GM21576 (cell line): ENCODE data around the gene MANSC4.
"Not testable (repeated sequence)": the region's sequence is repeated elsewhere in the genome, so short reads cannot be mapped to it uniquely, and the experiment has no call there.

Experiments
- ATAC-seq: cut with Tn5 transposase; IDR thresholded peaks from one replicate; pipeline ENCODE4 v1.9.1; 2021; ENCODE audit warnings: mild to moderate bottlenecking, moderate library complexity; ENCODE audit not compliant: unreplicated experiment

MANSC4 gene

GRCh38 chr12:27756670-27757195 lies 23.3 kb downstream of the MANSC4 start:
- no peak for ATAC-seq

GRCh38 chr12:27754795-27755194 lies 25.2 kb downstream of the MANSC4 start:
- no peak for ATAC-seq

GRCh38 chr12:27751386-27752047 lies 28.5 kb downstream of the MANSC4 start:
- no peak for ATAC-seq

- no peak for ATAC-seq
Measured at GRCh38 chr12:27747111-27747820, 32.8 kb downstream of the MANSC4 start.

DNA sequence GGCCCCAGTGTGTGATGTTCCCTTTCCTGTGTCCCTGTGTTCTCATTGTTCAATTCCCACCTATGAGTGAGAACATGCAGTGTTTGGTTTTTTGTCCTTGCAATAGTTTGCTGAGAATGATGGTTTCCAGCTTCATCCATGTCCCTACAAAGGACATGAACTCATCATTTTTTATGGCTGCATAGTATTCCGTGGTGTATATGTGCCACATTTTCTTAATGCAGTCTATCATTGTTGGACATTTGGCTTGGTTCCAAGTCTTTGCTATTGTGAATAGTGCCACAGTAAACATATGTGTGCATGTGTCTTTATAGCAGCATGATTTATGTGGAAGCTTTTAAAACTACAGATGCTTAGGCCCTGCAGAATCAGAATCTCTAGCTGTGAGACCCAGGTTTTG lies 34.3 kb downstream of the MANSC4 start:
- not testable (repeated sequence) for ATAC-seq

DNA sequence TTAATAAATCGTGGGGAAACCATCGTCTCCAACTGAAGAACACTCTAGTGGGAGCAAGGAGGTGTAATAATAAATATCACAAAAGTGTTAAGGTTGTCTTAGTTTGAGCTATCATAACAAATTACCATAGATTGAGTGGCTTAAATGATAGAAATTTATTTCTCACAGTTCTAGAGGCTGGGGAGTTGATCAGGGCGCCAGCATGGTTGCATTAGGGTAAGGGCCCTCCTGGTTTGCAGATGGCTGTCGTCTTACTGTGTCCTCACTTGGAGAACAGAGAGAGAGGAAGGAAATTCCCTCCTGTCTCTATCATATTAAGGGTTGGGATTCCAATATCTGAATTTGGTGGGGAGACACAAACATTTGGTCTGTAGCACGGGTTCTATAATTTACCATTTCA lies 36.4 kb downstream of the MANSC4 start:
- no peak for ATAC-seq

DNA sequence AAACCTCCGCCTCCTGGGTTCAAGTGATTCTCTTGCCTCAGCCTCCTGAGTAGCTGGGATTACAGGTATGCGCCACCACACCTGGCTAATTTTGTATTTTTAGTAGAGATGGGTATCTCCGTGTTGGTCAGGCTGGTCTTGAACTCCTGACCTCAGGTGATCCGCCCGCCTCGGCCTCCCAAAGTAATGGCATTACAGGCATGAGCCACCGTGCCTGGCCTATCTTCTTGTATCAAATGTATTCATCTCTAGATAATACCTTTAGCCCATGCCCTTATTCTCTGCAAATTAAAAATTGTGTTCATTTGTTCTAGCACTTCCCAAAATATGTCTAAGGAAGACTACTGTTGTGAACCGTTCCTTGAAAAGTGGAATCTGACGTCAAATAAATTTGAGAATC lies 45.7 kb downstream of the MANSC4 start:
- ATAC-seq, result not testable (repeated sequence)

- ATAC-seq, result no peak
Measured at GRCh38 chr12:27733791-27734190, 46.2 kb downstream of the MANSC4 start.

DNA sequence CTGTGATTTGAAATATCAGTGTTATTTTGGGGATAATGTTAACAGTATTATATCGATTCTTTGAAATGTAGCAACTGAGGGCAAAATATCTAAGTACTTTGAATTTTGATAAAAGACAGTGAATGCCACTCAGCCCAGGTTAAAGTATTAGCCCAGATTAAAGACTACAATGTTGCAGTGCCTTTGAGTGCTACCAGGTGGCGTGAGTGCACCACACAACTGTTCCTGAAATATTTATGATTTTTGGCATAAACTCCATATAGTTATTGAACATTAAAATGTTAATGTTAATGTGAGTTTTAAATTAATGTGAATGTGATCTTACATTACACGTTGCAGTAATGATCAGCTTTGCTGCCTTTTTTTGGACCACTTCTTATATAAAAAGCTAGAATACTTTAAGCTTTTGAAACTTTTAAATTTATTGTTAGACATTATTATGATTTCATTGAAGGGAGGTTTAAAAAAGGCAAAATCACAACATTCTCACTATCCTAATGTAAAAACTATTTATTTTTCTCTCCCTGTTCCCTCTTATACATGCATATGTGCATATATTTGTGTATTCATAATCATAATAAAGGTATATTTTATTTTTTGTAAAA lies 46.9 kb downstream of the MANSC4 start:
- peak; percentile 71 for ATAC-seq

GRCh38 chr12:27732281-27732680 lies 47.8 kb downstream of the MANSC4 start:
- no peak for ATAC-seq

DNA sequence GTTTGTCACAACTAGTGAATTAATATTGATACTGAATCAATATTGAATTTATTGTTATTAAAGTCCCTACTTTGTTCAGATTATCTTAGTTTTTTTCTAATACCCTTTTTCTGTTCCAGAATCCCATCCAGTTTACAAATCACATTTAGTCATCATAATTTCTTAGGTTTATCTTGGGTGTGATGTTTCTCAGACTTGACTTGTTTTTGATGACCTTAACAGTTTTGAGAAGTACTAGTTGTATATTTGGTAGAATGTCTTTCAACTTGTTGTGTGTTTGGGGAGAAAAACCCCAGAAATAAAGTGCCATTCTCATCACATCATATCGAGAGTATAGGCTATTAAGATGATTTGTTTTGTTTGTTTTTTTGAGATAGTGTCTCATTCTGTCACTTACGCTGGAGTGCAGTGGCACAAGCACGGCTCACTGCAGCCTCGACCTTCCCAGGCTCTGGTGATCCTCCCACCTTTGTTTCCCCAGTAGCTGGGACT lies 49.9 kb downstream of the MANSC4 start:
- ATAC-seq, result no peak

DNA sequence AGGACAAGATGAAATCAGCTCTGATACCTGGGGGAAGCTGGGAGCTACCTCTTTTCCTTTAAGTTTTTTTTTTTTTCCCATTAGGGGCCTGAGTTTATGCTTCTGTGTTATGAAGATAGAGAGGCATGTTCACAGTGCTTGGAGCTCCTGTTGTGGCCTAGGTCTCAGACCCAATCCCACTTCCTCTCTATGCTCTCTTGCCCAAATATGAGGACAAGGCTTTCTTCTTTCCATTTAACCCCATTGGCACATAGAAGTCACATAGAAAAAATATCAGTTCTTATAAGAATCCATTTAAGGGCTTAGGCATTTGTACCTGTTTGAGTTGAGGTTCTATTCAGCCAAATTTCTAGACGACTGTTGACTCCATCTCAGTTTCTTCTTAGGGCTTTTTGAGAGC lies 56.8 kb downstream of the MANSC4 start:
- ATAC-seq, result no peak
